ENCODE measurements around the gene SYNGR4.

DNA sequence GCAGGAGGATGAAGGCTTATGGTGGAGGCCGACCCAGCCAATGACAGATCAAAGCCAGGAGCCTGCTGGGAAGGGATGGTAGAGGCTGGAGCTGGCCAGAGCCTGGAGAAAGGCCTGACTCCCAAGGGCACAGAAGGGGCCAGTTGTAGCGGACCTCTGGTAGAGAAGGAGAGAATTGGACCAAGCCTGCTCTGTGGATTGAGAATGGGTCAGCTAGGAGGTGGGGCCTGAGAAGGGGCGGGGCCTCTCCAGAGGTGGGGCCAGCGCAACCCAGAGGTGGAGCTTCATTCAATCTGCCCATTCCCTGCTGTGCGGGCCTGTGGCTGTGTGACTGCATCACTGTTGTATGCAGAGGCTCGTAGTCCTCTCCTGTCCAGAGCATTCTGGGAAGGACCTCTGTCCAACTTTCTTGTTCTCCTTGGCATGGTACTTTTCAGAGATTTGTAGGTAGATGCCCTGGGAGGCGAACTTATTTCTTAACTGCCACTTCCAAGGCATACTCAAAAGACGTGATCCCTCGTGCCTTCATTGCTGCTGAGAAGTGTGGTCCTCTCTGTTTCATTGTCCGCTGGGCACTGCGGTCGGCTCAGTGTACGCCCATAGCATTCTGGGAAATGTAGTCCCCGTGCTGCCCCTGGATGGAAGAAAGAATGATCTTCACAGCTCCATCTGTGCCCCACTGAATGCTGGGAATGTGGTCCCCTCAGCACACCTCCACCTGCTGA is 36.0 kb downstream of the SYNGR4 start:
- TF ChIP-seq, protein P1, sequence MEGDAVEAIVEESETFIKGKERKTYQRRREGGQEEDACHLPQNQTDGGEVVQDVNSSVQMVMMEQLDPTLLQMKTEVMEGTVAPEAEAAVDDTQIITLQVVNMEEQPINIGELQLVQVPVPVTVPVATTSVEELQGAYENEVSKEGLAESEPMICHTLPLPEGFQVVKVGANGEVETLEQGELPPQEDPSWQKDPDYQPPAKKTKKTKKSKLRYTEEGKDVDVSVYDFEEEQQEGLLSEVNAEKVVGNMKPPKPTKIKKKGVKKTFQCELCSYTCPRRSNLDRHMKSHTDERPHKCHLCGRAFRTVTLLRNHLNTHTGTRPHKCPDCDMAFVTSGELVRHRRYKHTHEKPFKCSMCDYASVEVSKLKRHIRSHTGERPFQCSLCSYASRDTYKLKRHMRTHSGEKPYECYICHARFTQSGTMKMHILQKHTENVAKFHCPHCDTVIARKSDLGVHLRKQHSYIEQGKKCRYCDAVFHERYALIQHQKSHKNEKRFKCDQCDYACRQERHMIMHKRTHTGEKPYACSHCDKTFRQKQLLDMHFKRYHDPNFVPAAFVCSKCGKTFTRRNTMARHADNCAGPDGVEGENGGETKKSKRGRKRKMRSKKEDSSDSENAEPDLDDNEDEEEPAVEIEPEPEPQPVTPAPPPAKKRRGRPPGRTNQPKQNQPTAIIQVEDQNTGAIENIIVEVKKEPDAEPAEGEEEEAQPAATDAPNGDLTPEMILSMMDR (IDR thresholded peaks at IDR 0.05), result no peak
- no peak for TF ChIP-seq POLR2A (IDR thresholded peaks at IDR 0.05)

Data from uterus (tissue), 2 donors.